ENCODE data around the gene MS4A6A. TPM values are rescaled to one million over a fixed set of nuclear protein-coding genes. Genes with fewer than 3 reads are reported as not detected.

MS4A6A gene
- total RNA-seq, 1 donor from 2014 or later = not detected

DNA sequence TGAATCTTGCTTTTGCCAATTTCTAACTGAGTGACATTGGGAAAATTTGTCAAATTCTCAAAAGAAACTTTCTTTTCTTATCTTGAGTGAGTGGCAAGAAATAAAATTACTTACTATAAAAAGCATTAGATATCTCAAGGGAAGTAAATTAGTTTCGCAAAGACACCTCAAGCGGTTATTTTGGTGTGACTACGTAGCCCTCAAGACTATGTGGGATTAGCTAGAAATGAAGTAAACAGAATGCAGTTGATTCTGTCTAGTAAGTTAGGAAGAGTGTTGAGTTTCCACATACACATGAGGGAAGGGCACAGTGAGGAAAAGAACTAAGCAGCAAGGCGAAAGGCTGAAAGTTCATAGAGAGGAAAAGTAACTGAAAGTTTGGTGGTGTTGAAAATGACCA is 28.3 kb upstream of the MS4A6A start:
- Histone ChIP-seq H3K4me2 (ENCODE audit: low read length) (no peak overlapping the region), H3K27me3 (ENCODE audit: insufficient read depth, low read length) (no peaks in the 10 kb centered on the region), H3K9ac (ENCODE audit: low read length) (no peak overlapping the region), H3K9me3 (ENCODE audit: insufficient read depth, low read depth, low read length) (no peaks in the 10 kb centered on the region), H3K27ac (ENCODE audit: low read depth, low read length) (no peak overlapping the region), H3K4me1 (ENCODE audit: insufficient read depth, low read length) (no peaks in the 10 kb centered on the region), H2AFZ (ENCODE audit: low read depth, low read length) (no peak overlapping the region), H3K36me3 (ENCODE audit: insufficient read depth, low read length) (no peaks in the 10 kb centered on the region), H3K4me3 (ENCODE audit: insufficient read depth, low read depth, low read length) (no peak overlapping the region), H3K79me2 (ENCODE audit: insufficient read depth, low read length) (no peaks in the 10 kb centered on the region), H4K20me1 (ENCODE audit: insufficient read depth, low read length) (no peaks in the 10 kb centered on the region)
- no peaks in the 10 kb centered on the region for H3K9me3 Mint-ChIP-seq (ENCODE audit: unreplicated experiment)
- no peak for FAIRE-seq
- no peak for DNase-seq (ENCODE audit: low read depth)
- no peaks in the 10 kb centered on the region for H3K36me3 Mint-ChIP-seq (ENCODE audit: low read depth, unreplicated experiment)
- no peak for TF ChIP-seq EZH2 (IDR thresholded peaks at IDR 0.05; ENCODE audit: insufficient read depth, low read length)
- TF ChIP-seq, protein P1, sequence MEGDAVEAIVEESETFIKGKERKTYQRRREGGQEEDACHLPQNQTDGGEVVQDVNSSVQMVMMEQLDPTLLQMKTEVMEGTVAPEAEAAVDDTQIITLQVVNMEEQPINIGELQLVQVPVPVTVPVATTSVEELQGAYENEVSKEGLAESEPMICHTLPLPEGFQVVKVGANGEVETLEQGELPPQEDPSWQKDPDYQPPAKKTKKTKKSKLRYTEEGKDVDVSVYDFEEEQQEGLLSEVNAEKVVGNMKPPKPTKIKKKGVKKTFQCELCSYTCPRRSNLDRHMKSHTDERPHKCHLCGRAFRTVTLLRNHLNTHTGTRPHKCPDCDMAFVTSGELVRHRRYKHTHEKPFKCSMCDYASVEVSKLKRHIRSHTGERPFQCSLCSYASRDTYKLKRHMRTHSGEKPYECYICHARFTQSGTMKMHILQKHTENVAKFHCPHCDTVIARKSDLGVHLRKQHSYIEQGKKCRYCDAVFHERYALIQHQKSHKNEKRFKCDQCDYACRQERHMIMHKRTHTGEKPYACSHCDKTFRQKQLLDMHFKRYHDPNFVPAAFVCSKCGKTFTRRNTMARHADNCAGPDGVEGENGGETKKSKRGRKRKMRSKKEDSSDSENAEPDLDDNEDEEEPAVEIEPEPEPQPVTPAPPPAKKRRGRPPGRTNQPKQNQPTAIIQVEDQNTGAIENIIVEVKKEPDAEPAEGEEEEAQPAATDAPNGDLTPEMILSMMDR (IDR thresholded peaks at IDR 0.05; ENCODE audit: insufficient read depth, low read depth, low read length) = no peak
- peaks cover 8% of the 10 kb centered on the region for H3K4me1 Mint-ChIP-seq (ENCODE audit: low read depth, unreplicated experiment)
- no peaks in the 10 kb centered on the region for H3K27me3 Mint-ChIP-seq (ENCODE audit: low read depth, unreplicated experiment)
- H3K27ac Mint-ChIP-seq (ENCODE audit: unreplicated experiment) = no peak overlapping the region
- no peak overlapping the region for H3K4me3 Mint-ChIP-seq (ENCODE audit: unreplicated experiment)

DNA sequence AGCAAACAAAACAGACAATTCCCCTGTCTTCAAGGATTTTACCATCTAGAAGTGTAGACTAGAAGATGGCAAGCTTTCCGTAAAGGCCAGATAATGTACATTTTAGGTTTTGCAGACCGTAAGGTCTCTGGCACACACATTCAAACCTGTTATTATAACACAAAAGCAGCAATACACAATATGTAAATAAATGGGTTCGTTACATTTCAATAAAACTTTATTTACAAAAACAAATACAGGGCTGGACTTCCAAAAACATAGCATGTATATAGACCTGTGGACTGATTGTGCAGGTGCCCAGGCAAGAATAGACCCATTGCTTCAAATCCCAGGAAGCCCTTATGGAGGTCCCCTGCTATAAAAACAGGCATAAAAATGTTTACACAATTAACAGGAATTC is 27.1 kb upstream of the MS4A6A start:
- Mint-ChIP-seq H3K4me1 (ENCODE audit: low read depth, unreplicated experiment) (peaks cover 8% of the 10 kb centered on the region), H3K27me3 (ENCODE audit: low read depth, unreplicated experiment) (no peaks in the 10 kb centered on the region)
- no peaks in the 10 kb centered on the region for H3K79me2 ChIP-seq (ENCODE audit: insufficient read depth, low read length)

GRCh38 chr11:60208951-60209350 is 26.1 kb upstream of the MS4A6A start:
- H3K9me3 Mint-ChIP-seq (ENCODE audit: unreplicated experiment) = no peaks in the 10 kb centered on the region
- Histone ChIP-seq H3K9ac (ENCODE audit: low read length) (no peak overlapping the region), H3K9me3 (ENCODE audit: insufficient read depth, low read depth, low read length) (no peaks in the 10 kb centered on the region), H2AFZ (ENCODE audit: low read depth, low read length) (no peak overlapping the region), H3K27ac (ENCODE audit: low read depth, low read length) (no peak overlapping the region), H4K20me1 (ENCODE audit: insufficient read depth, low read length) (no peaks in the 10 kb centered on the region), H3K4me2 (ENCODE audit: low read length) (no peak overlapping the region), H3K4me3 (ENCODE audit: insufficient read depth, low read depth, low read length) (no peak overlapping the region), H3K36me3 (ENCODE audit: insufficient read depth, low read length) (no peaks in the 10 kb centered on the region), H3K79me2 (ENCODE audit: insufficient read depth, low read length) (no peaks in the 10 kb centered on the region), H3K4me1 (ENCODE audit: insufficient read depth, low read length) (no peaks in the 10 kb centered on the region), H3K27me3 (ENCODE audit: insufficient read depth, low read length) (no peaks in the 10 kb centered on the region)
- H3K36me3 Mint-ChIP-seq (ENCODE audit: low read depth, unreplicated experiment) = no peaks in the 10 kb centered on the region
- no peaks in the 10 kb centered on the region for H3K27me3 Mint-ChIP-seq (ENCODE audit: low read depth, unreplicated experiment)
- no peak overlapping the region for H3K4me3 Mint-ChIP-seq (ENCODE audit: unreplicated experiment)
- DNase-seq (ENCODE audit: low read depth) = no peak
- H3K27ac Mint-ChIP-seq (ENCODE audit: unreplicated experiment) = no peak overlapping the region
- FAIRE-seq = no peak
- TF ChIP-seq, protein P1 (IDR thresholded peaks at IDR 0.05; ENCODE audit: insufficient read depth, low read depth, low read length) = no peak
- no peak for TF ChIP-seq EZH2 (IDR thresholded peaks at IDR 0.05; ENCODE audit: insufficient read depth, low read length)
- peaks cover 8% of the 10 kb centered on the region for H3K4me1 Mint-ChIP-seq (ENCODE audit: low read depth, unreplicated experiment)

More for the DNA sequence above, 27.1 kb upstream of the MS4A6A start:
- no peaks in the 10 kb centered on the region for H4K20me1 ChIP-seq (ENCODE audit: insufficient read depth, low read length)
- Mint-ChIP-seq H3K36me3 (ENCODE audit: low read depth, unreplicated experiment) (no peaks in the 10 kb centered on the region), H3K27ac (ENCODE audit: unreplicated experiment) (no peak overlapping the region), H3K9me3 (ENCODE audit: unreplicated experiment) (no peaks in the 10 kb centered on the region), H3K4me3 (ENCODE audit: unreplicated experiment) (no peak overlapping the region)
- no peak overlapping the region for H3K4me2 ChIP-seq (ENCODE audit: low read length)
- no peak overlapping the region for H3K27ac ChIP-seq (ENCODE audit: low read depth, low read length)
- no peaks in the 10 kb centered on the region for H3K4me1 ChIP-seq (ENCODE audit: insufficient read depth, low read length)
- H3K9ac ChIP-seq (ENCODE audit: low read length) = no peak overlapping the region
- H3K36me3 ChIP-seq (ENCODE audit: insufficient read depth, low read length) = no peaks in the 10 kb centered on the region
- DNase-seq (ENCODE audit: low read depth) (no peak), FAIRE-seq (no peak)
- TF ChIP-seq, protein P1 (IDR thresholded peaks at IDR 0.05; ENCODE audit: insufficient read depth, low read depth, low read length) = no peak
- no peak for TF ChIP-seq EZH2 (IDR thresholded peaks at IDR 0.05; ENCODE audit: insufficient read depth, low read length)
- H3K4me3 ChIP-seq (ENCODE audit: insufficient read depth, low read depth, low read length) = no peak overlapping the region
- H2AFZ ChIP-seq (ENCODE audit: low read depth, low read length) = no peak overlapping the region
- no peaks in the 10 kb centered on the region for H3K27me3 ChIP-seq (ENCODE audit: insufficient read depth, low read length)
- H3K9me3 ChIP-seq (ENCODE audit: insufficient read depth, low read depth, low read length) = no peaks in the 10 kb centered on the region

Data from astrocyte (in vitro differentiated cells and primary cell).